ENCODE data around the gene ADH1B. TPM values are rescaled to one million over a fixed set of nuclear protein-coding genes. Genes with fewer than 3 reads are reported as not detected.

Gene ADH1B
- total and polyA plus RNA-seq, 10 of the 15 experiments (the other 5 are each of a cell fraction or from before 2014, with no cell fraction given) = 1.3 TPM; not detected in 9

DNA sequence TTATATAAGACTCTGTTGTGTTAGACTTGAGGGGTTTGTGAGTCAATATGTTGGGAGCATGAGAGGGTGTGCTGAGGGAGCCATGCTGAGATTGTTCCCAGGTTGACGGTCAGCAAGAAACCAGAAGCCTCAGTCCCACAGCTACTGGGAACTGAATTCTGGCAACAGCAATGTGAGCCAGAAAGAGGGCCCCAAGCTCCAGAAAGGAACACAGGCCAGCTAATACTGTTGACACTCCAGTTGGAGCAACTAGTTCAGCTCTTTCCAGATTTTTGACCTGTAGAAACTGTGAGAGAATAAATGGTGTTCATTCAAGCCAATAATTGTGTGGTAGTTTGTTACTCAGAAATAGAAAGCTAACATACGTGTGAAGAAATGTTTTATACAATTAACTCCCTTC, 47.5 kb downstream of the ADH1B start:
- H3K27ac ChIP-seq (ENCODE audit: control insufficient read depth, insufficient read depth) = no peak overlapping the region
- RAD21 ChIA-PET (ENCODE audit: unreplicated experiment) = no interaction called here
- no peaks in the 10 kb centered on the region for H3K79me2 ChIP-seq (ENCODE audit: control insufficient read depth, insufficient read depth, low read length)
- no peak for ATAC-seq
- CTCF ChIA-PET = no interaction called here
- H3K4me2 ChIP-seq (ENCODE audit: control insufficient read depth, insufficient read depth) = no peak overlapping the region
- BruUV-seq (replicated peaks) = no TSS peak
- no peak overlapping the region for H2AFZ ChIP-seq (ENCODE audit: control insufficient read depth, low read depth, low read length)
- POLR2A ChIA-PET = no interaction called here
- no peak overlapping the region for H3K4me3 ChIP-seq
- intact Hi-C loops (cut with micrococcal nuclease; ENCODE audit: unreplicated experiment) (no loop called here), in situ Hi-C loops (cut with MboI) (no loop called here)
- no peaks in the 10 kb centered on the region for H3K36me3 ChIP-seq (ENCODE audit: control insufficient read depth in 2 of 2, insufficient read depth in 2 of 2, low read length in 1 of 2)
- no peaks in the 10 kb centered on the region for H3K4me1 ChIP-seq (ENCODE audit: control insufficient read depth, insufficient read depth, low read length)
- FAIRE-seq = no peak
- no peak for DNase-seq (ENCODE audit: low read depth, low spot score)
- SMC1A ChIA-PET (ENCODE audit: uncharacterized antibody, unreplicated experiment) = no interaction called here
- 25% methylated on average over 2 of the region's 2 CpGs for WGBS (ENCODE audit: insufficient coverage, insufficient replicate concordance, low lambda C conversion rate, missing lambda C conversion rate)
- no peaks in the 10 kb centered on the region for H3K27me3 ChIP-seq (replicated peaks in 1 of 2; ENCODE audit: control insufficient read depth in 2 of 2, insufficient read depth in 2 of 2, low read length in 1 of 2)
- TF ChIP-seq, protein P1, sequence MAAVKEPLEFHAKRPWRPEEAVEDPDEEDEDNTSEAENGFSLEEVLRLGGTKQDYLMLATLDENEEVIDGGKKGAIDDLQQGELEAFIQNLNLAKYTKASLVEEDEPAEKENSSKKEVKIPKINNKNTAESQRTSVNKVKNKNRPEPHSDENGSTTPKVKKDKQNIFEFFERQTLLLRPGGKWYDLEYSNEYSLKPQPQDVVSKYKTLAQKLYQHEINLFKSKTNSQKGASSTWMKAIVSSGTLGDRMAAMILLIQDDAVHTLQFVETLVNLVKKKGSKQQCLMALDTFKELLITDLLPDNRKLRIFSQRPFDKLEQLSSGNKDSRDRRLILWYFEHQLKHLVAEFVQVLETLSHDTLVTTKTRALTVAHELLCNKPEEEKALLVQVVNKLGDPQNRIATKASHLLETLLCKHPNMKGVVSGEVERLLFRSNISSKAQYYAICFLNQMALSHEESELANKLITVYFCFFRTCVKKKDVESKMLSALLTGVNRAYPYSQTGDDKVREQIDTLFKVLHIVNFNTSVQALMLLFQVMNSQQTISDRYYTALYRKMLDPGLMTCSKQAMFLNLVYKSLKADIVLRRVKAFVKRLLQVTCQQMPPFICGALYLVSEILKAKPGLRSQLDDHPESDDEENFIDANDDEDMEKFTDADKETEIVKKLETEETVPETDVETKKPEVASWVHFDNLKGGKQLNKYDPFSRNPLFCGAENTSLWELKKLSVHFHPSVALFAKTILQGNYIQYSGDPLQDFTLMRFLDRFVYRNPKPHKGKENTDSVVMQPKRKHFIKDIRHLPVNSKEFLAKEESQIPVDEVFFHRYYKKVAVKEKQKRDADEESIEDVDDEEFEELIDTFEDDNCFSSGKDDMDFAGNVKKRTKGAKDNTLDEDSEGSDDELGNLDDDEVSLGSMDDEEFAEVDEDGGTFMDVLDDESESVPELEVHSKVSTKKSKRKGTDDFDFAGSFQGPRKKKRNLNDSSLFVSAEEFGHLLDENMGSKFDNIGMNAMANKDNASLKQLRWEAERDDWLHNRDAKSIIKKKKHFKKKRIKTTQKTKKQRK (IDR thresholded peaks at IDR 0.05; ENCODE audit: low read depth, low read length) = no peak
- TF ChIP-seq STAT3 (IDR thresholded peaks at IDR 0.05; ENCODE audit: low read depth, low read length) = no peak
- no peak for TF ChIP-seq FOXM1 (IDR thresholded peaks at IDR 0.05; ENCODE audit: low read depth, low read length)
- no peaks in the 10 kb centered on the region for H3K9me3 ChIP-seq (replicated peaks; ENCODE audit: control insufficient read depth, insufficient read depth, low read length)
- no peaks in the 10 kb centered on the region for H4K20me1 ChIP-seq (ENCODE audit: control insufficient read depth, insufficient read depth)
- H3K9ac ChIP-seq (ENCODE audit: control insufficient read depth, insufficient read depth, low read length) = no peak overlapping the region

DNA sequence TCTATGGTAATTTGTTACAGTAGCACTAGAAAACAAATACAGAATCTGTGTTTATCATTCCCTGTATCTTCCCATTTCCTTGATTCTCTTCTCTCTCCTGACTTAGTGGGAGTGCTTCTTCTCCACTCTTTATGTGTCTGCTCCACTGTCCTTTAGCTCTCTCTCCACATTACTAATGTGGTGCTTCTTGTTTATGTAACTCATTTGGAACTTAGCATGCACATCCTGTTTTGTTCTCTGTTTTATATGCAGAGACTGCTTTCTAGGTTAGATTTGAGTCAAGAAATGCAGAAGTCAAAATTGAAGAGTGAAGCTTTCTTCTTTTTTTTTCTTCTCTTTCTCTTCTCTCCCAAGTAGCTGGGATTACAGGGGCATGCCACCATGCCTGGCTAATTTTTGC, 56.3 kb downstream of the ADH1B start:
- ChIA-PET RAD21 (ENCODE audit: unreplicated experiment) (no interaction called here), CTCF (no interaction called here), SMC1A (ENCODE audit: uncharacterized antibody, unreplicated experiment) (no interaction called here), POLR2A (no interaction called here)
- Histone ChIP-seq H3K36me3 (ENCODE audit: control insufficient read depth in 2 of 2, insufficient read depth in 2 of 2, low read length in 1 of 2) (no peaks in the 10 kb centered on the region), H3K27me3 (replicated peaks in 1 of 2; ENCODE audit: control insufficient read depth in 2 of 2, insufficient read depth in 2 of 2, low read length in 1 of 2) (no peaks in the 10 kb centered on the region), H3K27ac (ENCODE audit: control insufficient read depth, insufficient read depth) (no peak overlapping the region), H3K79me2 (ENCODE audit: control insufficient read depth, insufficient read depth, low read length) (no peaks in the 10 kb centered on the region), H3K4me1 (ENCODE audit: control insufficient read depth, insufficient read depth, low read length) (no peaks in the 10 kb centered on the region), H3K4me3 (no peak overlapping the region), H2AFZ (ENCODE audit: control insufficient read depth, low read depth, low read length) (no peak overlapping the region), H4K20me1 (ENCODE audit: control insufficient read depth, insufficient read depth) (no peaks in the 10 kb centered on the region), H3K9me3 (replicated peaks; ENCODE audit: control insufficient read depth, insufficient read depth, low read length) (no peaks in the 10 kb centered on the region), H3K4me2 (ENCODE audit: control insufficient read depth, insufficient read depth) (no peak overlapping the region), H3K9ac (ENCODE audit: control insufficient read depth, insufficient read depth, low read length) (no peak overlapping the region)
- DNase-seq (ENCODE audit: low read depth, low spot score) (no peak), FAIRE-seq (no peak), ATAC-seq (no peak)
- in situ Hi-C loops (cut with MboI) = no loop called here
- no TSS peak for BruUV-seq (replicated peaks)
- TF ChIP-seq SREBF1 (IDR thresholded peaks at IDR 0.05; ENCODE audit: low read length) (no peak), CBFB (IDR thresholded peaks at IDR 0.05; ENCODE audit: low read depth) (no peak), YBX1 (IDR thresholded peaks at IDR 0.05) (no peak), BCL11A (IDR thresholded peaks at IDR 0.05; ENCODE audit: low read depth, low read length) (no peak), BHLHE40 (IDR thresholded peaks at IDR 0.05; ENCODE audit: borderline replicate concordance in 1 of 2, low read depth in 2 of 2, low read length in 1 of 2) (no peak)
- TF ChIP-seq, protein P2, sequence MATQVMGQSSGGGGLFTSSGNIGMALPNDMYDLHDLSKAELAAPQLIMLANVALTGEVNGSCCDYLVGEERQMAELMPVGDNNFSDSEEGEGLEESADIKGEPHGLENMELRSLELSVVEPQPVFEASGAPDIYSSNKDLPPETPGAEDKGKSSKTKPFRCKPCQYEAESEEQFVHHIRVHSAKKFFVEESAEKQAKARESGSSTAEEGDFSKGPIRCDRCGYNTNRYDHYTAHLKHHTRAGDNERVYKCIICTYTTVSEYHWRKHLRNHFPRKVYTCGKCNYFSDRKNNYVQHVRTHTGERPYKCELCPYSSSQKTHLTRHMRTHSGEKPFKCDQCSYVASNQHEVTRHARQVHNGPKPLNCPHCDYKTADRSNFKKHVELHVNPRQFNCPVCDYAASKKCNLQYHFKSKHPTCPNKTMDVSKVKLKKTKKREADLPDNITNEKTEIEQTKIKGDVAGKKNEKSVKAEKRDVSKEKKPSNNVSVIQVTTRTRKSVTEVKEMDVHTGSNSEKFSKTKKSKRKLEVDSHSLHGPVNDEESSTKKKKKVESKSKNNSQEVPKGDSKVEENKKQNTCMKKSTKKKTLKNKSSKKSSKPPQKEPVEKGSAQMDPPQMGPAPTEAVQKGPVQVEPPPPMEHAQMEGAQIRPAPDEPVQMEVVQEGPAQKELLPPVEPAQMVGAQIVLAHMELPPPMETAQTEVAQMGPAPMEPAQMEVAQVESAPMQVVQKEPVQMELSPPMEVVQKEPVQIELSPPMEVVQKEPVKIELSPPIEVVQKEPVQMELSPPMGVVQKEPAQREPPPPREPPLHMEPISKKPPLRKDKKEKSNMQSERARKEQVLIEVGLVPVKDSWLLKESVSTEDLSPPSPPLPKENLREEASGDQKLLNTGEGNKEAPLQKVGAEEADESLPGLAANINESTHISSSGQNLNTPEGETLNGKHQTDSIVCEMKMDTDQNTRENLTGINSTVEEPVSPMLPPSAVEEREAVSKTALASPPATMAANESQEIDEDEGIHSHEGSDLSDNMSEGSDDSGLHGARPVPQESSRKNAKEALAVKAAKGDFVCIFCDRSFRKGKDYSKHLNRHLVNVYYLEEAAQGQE (IDR thresholded peaks at IDR 0.05; ENCODE audit: low read depth, low read length) = no peak
- intact Hi-C loops (cut with micrococcal nuclease; ENCODE audit: unreplicated experiment) = no loop called here

All from GM12878 (cell line).